Natural killer cell (primary cell): ENCODE data around the gene INMT. TPM values are rescaled to one million over a fixed set of nuclear protein-coding genes. Genes with fewer than 3 reads are reported as not detected.

Experiments
- ATAC-seq, 3 donors: fragments of 150-1000 bp in 2 of 3; fragments of 200-7000 bp in 1 of 3; cut with Tn5 transposase; 1 replicate in 1 of 3; 2 replicates in 2 of 3; pipeline ENCODE4 v1.10.0; 2021; ENCODE audit warnings: mild to moderate bottlenecking in 2 of 3, moderate library complexity in 2 of 3
- DNase-seq, 2 donors: peaks; one replicate each; pipeline versions ENCODE4 v3.0.0 to v3.0.0-alpha.2; 2013 to 2021; ENCODE audit warnings: mixed read lengths in 1 of 2
- H3K27ac ChIP-seq: one replicate; pipeline ENCODE4 v1.5.1; 2013; ENCODE audit warnings: mild to moderate bottlenecking, low read length
- H3K27me3 ChIP-seq: one replicate; pipeline ENCODE4 v1.6.1; 2013; ENCODE audit warnings: low read length; ENCODE audit not compliant: control insufficient read depth, insufficient read depth
- H3K36me3 ChIP-seq: one replicate; pipeline ENCODE4 v1.6.1; 2013; ENCODE audit warnings: low read length; ENCODE audit not compliant: control insufficient read depth, insufficient read depth
- H3K4me1 ChIP-seq: one replicate; pipeline ENCODE4 v1.6.1; 2013; ENCODE audit warnings: low read length; ENCODE audit not compliant: control insufficient read depth, insufficient read depth
- H3K4me3 ChIP-seq: one replicate; pipeline ENCODE4 v1.5.1; 2013; ENCODE audit warnings: low read length
- H3K9me3 ChIP-seq: one replicate; pipeline ENCODE4 v1.6.1; 2013; ENCODE audit warnings: low read length; ENCODE audit not compliant: control insufficient read depth, insufficient read depth
- H3K27ac Mint-ChIP-seq, 2 donors: one replicate each; pipeline ENCODE4 v1.8.0; 2022; ENCODE audit warnings: mild to moderate bottlenecking in 2 of 2, mixed read lengths in 2 of 2, moderate library complexity in 1 of 2
- H3K27me3 Mint-ChIP-seq, 2 donors: one replicate each; pipeline ENCODE4 v1.8.0; 2022; ENCODE audit warnings: low read depth in 2 of 2, mixed read lengths in 2 of 2
- H3K36me3 Mint-ChIP-seq: one replicate; pipeline ENCODE4 v1.8.0; 2022; ENCODE audit warnings: mixed read lengths
- H3K4me1 Mint-ChIP-seq, 2 donors: one replicate each; pipeline ENCODE4 v1.8.0; 2022; ENCODE audit warnings: mixed read lengths in 2 of 2
- H3K4me3 Mint-ChIP-seq: one replicate; pipeline ENCODE4 v1.8.0; 2022; ENCODE audit warnings: mild to moderate bottlenecking, moderate library complexity, mixed read lengths
- H3K9me3 Mint-ChIP-seq, 2 donors: one replicate each; pipeline ENCODE4 v1.8.0; 2022; ENCODE audit warnings: mixed read lengths in 2 of 2
- WGBS: methylation state at CpG from one replicate; pipeline ENCODE4 v1.1.7; 2013; ENCODE audit warnings: missing lambda C conversion rate; ENCODE audit not compliant: insufficient coverage; 5-methylcytosine and 5-hydroxymethylcytosine counted together
- intact Hi-C: fragments of 100-400 bp; cut with micrococcal nuclease; formaldehyde crosslinking; loops from one replicate; pipeline ENCODE4 v1.14.2; 2022
- total RNA-seq, 4 donors: library from RNA; stranded (reverse); fragments of 120-200 nt in 1 of 4; gene quantifications; one replicate each; pipeline versions ENCODE4 v1.2.3 to v1.2.4, GENCODE V29; 2013 to 2022
- TF ChIP-seq, protein P1 (sequence below): fragments of 200-600 bp; IDR thresholded peaks from one replicate; pipeline ENCODE4 v1.8.0; 2022; ENCODE audit warnings: antibody characterized with exemption

Gene INMT
- total RNA-seq, 3 donors from 2014 or later (not counting 1 experiment from before 2014, with no cell fraction given): 0.56 to 1.0 TPM; not detected in 1

DNA sequence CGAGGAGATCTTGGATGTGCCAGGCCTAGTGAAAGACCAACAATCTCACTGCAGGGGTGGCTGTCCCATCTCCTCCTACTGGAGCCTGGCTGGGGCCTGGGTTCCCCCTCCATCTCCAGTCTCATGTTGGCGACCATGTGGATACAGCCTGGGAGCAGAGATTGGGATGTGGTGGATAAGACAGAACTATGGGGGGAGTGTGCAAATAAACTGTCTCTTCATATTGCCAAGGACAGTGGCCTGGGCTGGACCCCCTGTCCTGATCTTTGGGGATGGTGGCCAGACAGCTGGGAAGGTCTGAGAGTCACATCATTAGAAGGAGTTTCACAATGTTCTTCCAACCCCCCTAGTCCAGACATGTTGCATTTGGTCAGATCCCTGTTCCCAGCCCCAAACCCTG, 13.5 kb downstream of the INMT start:
- TF ChIP-seq, protein P1, sequence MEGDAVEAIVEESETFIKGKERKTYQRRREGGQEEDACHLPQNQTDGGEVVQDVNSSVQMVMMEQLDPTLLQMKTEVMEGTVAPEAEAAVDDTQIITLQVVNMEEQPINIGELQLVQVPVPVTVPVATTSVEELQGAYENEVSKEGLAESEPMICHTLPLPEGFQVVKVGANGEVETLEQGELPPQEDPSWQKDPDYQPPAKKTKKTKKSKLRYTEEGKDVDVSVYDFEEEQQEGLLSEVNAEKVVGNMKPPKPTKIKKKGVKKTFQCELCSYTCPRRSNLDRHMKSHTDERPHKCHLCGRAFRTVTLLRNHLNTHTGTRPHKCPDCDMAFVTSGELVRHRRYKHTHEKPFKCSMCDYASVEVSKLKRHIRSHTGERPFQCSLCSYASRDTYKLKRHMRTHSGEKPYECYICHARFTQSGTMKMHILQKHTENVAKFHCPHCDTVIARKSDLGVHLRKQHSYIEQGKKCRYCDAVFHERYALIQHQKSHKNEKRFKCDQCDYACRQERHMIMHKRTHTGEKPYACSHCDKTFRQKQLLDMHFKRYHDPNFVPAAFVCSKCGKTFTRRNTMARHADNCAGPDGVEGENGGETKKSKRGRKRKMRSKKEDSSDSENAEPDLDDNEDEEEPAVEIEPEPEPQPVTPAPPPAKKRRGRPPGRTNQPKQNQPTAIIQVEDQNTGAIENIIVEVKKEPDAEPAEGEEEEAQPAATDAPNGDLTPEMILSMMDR: no peak
- DNase-seq (no peak), ATAC-seq (no peak)
- no peak overlapping the region for H3K4me3 ChIP-seq
- Mint-ChIP-seq H3K36me3 (no peaks in the 10 kb centered on the region), H3K9me3 (no peaks in the 10 kb centered on the region), H3K27me3 (peaks cover 12 to 17% of the 10 kb centered on the region in 2 donors), H3K4me3 (no peak overlapping the region), H3K27ac (no peak overlapping the region), H3K4me1 (no peaks in the 10 kb centered on the region)
- H3K27ac ChIP-seq: no peak overlapping the region
- WGBS: 95% methylated on average over 2 of the region's 2 CpGs
- no peaks in the 10 kb centered on the region for H3K9me3 ChIP-seq
- H3K4me1 ChIP-seq: no peaks in the 10 kb centered on the region
- no peaks in the 10 kb centered on the region for H3K27me3 ChIP-seq
- H3K36me3 ChIP-seq: no peaks in the 10 kb centered on the region
- intact Hi-C loops: no loop called here

DNA sequence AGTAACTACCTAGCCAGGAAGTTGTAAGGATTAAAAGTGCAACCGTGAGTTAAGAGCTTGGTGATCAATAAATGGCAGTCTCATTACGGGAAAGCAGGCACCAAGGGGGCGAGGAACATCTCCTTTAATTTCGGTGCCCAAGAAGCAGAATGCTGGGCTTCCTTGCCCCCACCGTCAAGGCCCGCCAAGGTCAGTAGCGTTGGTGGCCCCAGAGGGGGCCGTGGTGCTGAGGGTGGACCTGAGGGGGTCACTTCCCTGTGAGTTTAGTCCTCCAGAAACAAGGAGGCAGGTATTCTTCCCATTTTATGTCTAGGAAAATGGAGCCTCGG, 18.9 kb downstream of the INMT start:
- Mint-ChIP-seq H3K9me3 (no peaks in the 10 kb centered on the region), H3K4me1 (peaks cover 0 to 6% of the 10 kb centered on the region in 2 donors), H3K27ac (peak overlapping the region in 1 of 2 donors; percentile 67), H3K36me3 (no peaks in the 10 kb centered on the region), H3K4me3 (peak overlapping the region; percentile 69), H3K27me3 (peaks cover 0 to 10% of the 10 kb centered on the region in 2 donors)
- H3K27ac ChIP-seq: no peak overlapping the region
- no peaks in the 10 kb centered on the region for H3K9me3 ChIP-seq
- intact Hi-C loops: no loop called here
- no peaks in the 10 kb centered on the region for H3K27me3 ChIP-seq
- H3K36me3 ChIP-seq: no peaks in the 10 kb centered on the region
- ATAC-seq (no peak), DNase-seq (no peak)
- WGBS: 73% methylated on average over 9 of the region's 9 CpGs
- peak overlapping the region; percentile 55 for H3K4me3 ChIP-seq
- peaks cover 9% of the 10 kb centered on the region for H3K4me1 ChIP-seq
- TF ChIP-seq, protein P1: no peak

DNA sequence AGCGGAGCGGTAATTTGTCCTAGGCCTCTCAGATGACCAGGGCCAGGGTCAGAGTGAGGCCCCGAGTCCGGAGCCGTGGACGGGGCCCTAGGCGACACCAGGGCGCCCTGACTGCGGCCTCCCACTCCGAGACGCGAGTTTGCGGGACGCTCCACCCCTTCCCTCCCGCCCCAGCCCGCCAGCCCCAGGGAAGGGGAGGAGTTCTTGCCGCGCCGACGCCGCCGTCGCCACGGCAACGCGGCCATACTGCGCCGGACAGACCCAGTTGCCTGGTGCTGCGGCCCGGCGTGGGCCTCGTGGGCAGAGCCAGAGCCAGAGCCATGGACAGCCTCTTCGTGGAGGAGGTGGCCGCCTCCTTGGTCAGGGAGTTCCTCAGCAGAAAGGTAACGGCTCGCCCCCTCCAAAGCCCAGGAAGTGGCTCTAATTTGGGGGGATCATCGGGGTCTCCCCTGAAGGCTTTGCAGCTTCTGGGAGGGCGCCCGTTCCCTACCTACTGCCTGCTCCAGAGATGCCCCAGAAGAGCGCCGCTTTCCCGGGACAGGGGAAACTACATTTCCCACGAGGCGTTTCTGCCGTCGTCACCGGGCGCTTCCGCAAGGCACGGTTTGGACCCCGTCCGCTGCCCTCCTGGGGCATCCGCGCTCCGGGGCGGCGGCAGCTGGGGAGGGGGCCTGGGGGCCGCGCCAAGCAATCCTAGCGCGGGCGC, 19.4 kb downstream of the INMT start, which contains the start of gene MINDY4:
MINDY4 (plus strand) TSS at position 244 of the 706 bp plus-strand sequence; CDS start at position 321, 77 bp downstream.
- TF ChIP-seq, protein P1: no peak

More for the DNA sequence above, 19.4 kb downstream of the INMT start, which contains the start of gene MINDY4:
- peak; percentile 45 to 80 for DNase-seq
- intact Hi-C loops: no loop called here
- WGBS: 3% methylated on average over 62 of the region's 62 CpGs
- H3K27ac Mint-ChIP-seq: peak within 1 kb of the TSS in 1 of 2 donors; percentile 67
- ATAC-seq: peak; percentile 78 to 95 (median 93)
- peaks cover 0 to 6% of the 10 kb centered on the region in 2 donors for H3K4me1 Mint-ChIP-seq
- no peak within 1 kb of the TSS for H3K27ac ChIP-seq
- H3K9me3 ChIP-seq: no peaks in the 10 kb centered on the region
- peaks cover 0 to 10% of the 10 kb centered on the region in 2 donors for H3K27me3 Mint-ChIP-seq
- H3K4me3 ChIP-seq: peak within 1 kb of the TSS; percentile 55
- H3K36me3 ChIP-seq: no peaks in the 10 kb centered on the region
- H3K27me3 ChIP-seq: no peaks in the 10 kb centered on the region
- H3K9me3 Mint-ChIP-seq: no peaks in the 10 kb centered on the region
- no peaks in the 10 kb centered on the region for H3K36me3 Mint-ChIP-seq
- H3K4me3 Mint-ChIP-seq: peak within 1 kb of the TSS; percentile 87
- peaks cover 9% of the 10 kb centered on the region for H3K4me1 ChIP-seq
